ENCODE measurements around the gene PLA2G4D. TPM values are rescaled to one million over a fixed set of nuclear protein-coding genes. Genes with fewer than 3 reads are reported as not detected.

Gene PLA2G4D
- total RNA-seq, 4 donors from 2014 or later, result 15.0 to 29.6 (median 24.4) TPM

- Histone ChIP-seq H3K4me1 (peaks cover 4% of the 10 kb centered on the region), H3K9me3 (no peaks in the 10 kb centered on the region), H3K36me3 (no peaks in the 10 kb centered on the region), H3K4me3 (no peak overlapping the region), H3K27me3 (no peaks in the 10 kb centered on the region), H3K27ac (no peak overlapping the region)
- TF ChIP-seq POLR2AphosphoS5 (IDR thresholded peaks at IDR 0.05), result no peak
- no peak for TF ChIP-seq EP300 (IDR thresholded peaks at IDR 0.05)
- TF ChIP-seq POLR2A (IDR thresholded peaks at IDR 0.05), result no peak
- TF ChIP-seq CTCF (IDR thresholded peaks at IDR 0.05), result no peak
- 64% methylated on average over 9 of the region's 9 CpGs for WGBS
- peak; percentile 62 to 64 for DNase-seq (ENCODE audit: low spot score in 2 of 2)
These were observed 23.4 kb downstream of the PLA2G4D start for GRCh38 chr15:42070976-42071350.

- 97% methylated on average over 12 of the region's 16 CpGs for WGBS
- no peak overlapping the region for H3K4me3 ChIP-seq
- no peaks in the 10 kb centered on the region for H3K27me3 ChIP-seq
- no peaks in the 10 kb centered on the region for H3K36me3 ChIP-seq
- DNase-seq (ENCODE audit: low spot score in 2 of 2), result peak; percentile 57 to 67
- H3K9me3 ChIP-seq, result no peaks in the 10 kb centered on the region
- H3K4me1 ChIP-seq, result peaks cover 5% of the 10 kb centered on the region
- TF ChIP-seq POLR2A (IDR thresholded peaks at IDR 0.05), result no peak
- no peak for TF ChIP-seq EP300 (IDR thresholded peaks at IDR 0.05)
- no peak for TF ChIP-seq POLR2AphosphoS5 (IDR thresholded peaks at IDR 0.05)
- TF ChIP-seq CTCF (IDR thresholded peaks at IDR 0.05), result no peak
- H3K27ac ChIP-seq, result no peak overlapping the region
These were observed 23.9 kb downstream of the PLA2G4D start for GRCh38 chr15:42070279-42070975.

GRCh38 chr15:42069496-42070278 is 24.7 kb downstream of the PLA2G4D start:
- Histone ChIP-seq H3K9me3 (no peaks in the 10 kb centered on the region), H3K4me1 (peaks cover 10% of the 10 kb centered on the region), H3K27ac (no peak overlapping the region), H3K4me3 (no peak overlapping the region), H3K36me3 (no peaks in the 10 kb centered on the region), H3K27me3 (no peaks in the 10 kb centered on the region)
- peak; percentile 49 to 72 for DNase-seq (ENCODE audit: low spot score in 2 of 2)
- TF ChIP-seq CTCF (IDR thresholded peaks at IDR 0.05), result no peak
- no peak for TF ChIP-seq POLR2A (IDR thresholded peaks at IDR 0.05)
- TF ChIP-seq EP300 (IDR thresholded peaks at IDR 0.05), result no peak
- no peak for TF ChIP-seq POLR2AphosphoS5 (IDR thresholded peaks at IDR 0.05)
- WGBS, result 91% methylated on average over 6 of the region's 17 CpGs

GRCh38 chr15:42069025-42069424 is 25.3 kb downstream of the PLA2G4D start:
- no peak overlapping the region for H3K4me3 ChIP-seq
- H3K36me3 ChIP-seq, result no peaks in the 10 kb centered on the region
- 90% methylated on average over 7 of the region's 7 CpGs for WGBS
- no peak overlapping the region for H3K27ac ChIP-seq
- H3K27me3 ChIP-seq, result no peaks in the 10 kb centered on the region
- H3K4me1 ChIP-seq, result peaks cover 10% of the 10 kb centered on the region
- H3K9me3 ChIP-seq, result no peaks in the 10 kb centered on the region
- TF ChIP-seq EP300 (IDR thresholded peaks at IDR 0.05), result no peak
- no peak for TF ChIP-seq POLR2A (IDR thresholded peaks at IDR 0.05)
- no peak for TF ChIP-seq CTCF (IDR thresholded peaks at IDR 0.05)
- TF ChIP-seq POLR2AphosphoS5 (IDR thresholded peaks at IDR 0.05), result no peak
- DNase-seq (ENCODE audit: low spot score in 2 of 2), result peak; percentile 22 to 35

- Histone ChIP-seq H3K4me3 (no peak overlapping the region), H3K4me1 (peaks cover 10% of the 10 kb centered on the region), H3K27me3 (no peaks in the 10 kb centered on the region), H3K27ac (no peak overlapping the region), H3K36me3 (no peaks in the 10 kb centered on the region), H3K9me3 (no peaks in the 10 kb centered on the region)
- 100% methylated on average over 1 of the region's 14 CpGs for WGBS
- peak; percentile 52 to 78 for DNase-seq (ENCODE audit: low spot score in 2 of 2)
- TF ChIP-seq EP300 (IDR thresholded peaks at IDR 0.05) (no peak), CTCF (IDR thresholded peaks at IDR 0.05) (no peak), POLR2AphosphoS5 (IDR thresholded peaks at IDR 0.05) (no peak), POLR2A (IDR thresholded peaks at IDR 0.05) (no peak)
These were observed 25.8 kb downstream of the PLA2G4D start for GRCh38 chr15:42068601-42069000.

All from suprapubic skin (tissue), 4 donors.